RWPE1 (cell line): ENCODE measurements around the gene KAT14.
A peak's percentile ranks its signal among the peaks of the same experiment; 100 is the strongest.
"Not testable (repeated sequence)": the region's sequence is repeated elsewhere in the genome, so short reads cannot be mapped to it uniquely, and the experiment has no call there.

Experiments
- CTCF ChIA-PET: fragments of 350-600 bp; sonication (Branson Sonifier 250); formaldehyde crosslinking; extraction: SDS; loops from one replicate; lab custom pipeline; 2021; lab: Yijun Ruan, JAX
- POLR2A ChIA-PET: fragments of 400-600 bp; formaldehyde crosslinking; extraction: SDS; loops from one replicate; lab custom pipeline; 2020; ENCODE audit warnings: antibody characterized with exemption; ENCODE audit not compliant: low non-redundant PET; lab: Yijun Ruan, JAX
- DNase-seq: peaks from one replicate; pipeline ENCODE4 v3.0.0; 2012; ENCODE audit warnings: low spot score
- H3K27ac ChIP-seq: fragments of 450-650 bp; 2 replicates; pipeline ENCODE4 v1.5.1; 2017
- CTCF ChIP-seq: fragments of 450-650 bp; conservative IDR thresholded peaks from 2 replicates; pipeline ENCODE4 v1.5.1; 2017; ENCODE audit warnings: low read depth, mild to moderate bottlenecking

Gene KAT14

GRCh38 chr20:18213002-18213401 lies 75.3 kb downstream of the KAT14 start:
- POLR2A ChIA-PET = no interaction called here
- TF ChIP-seq CTCF = no peak
- CTCF ChIA-PET = interaction anchor here (0.6 kb wide), 1 partner anchor 18 kb away, joined by 3 read pairs; no protein-coding TSS in a partner anchor
- no peak for DNase-seq
- no peak overlapping the region for H3K27ac ChIP-seq

GRCh38 chr20:18215566-18215965 lies 77.9 kb downstream of the KAT14 start:
- ChIA-PET CTCF (no interaction called here), POLR2A (no interaction called here)
- H3K27ac ChIP-seq = no peak overlapping the region

GRCh38 chr20:18218280-18218679 lies 80.6 kb downstream of the KAT14 start:
- no peak overlapping the region for H3K27ac ChIP-seq
- no peak for DNase-seq
- TF ChIP-seq CTCF = no peak
- ChIA-PET CTCF (interaction anchor here (0.5 kb wide), 1 partner anchor 73 kb away, joined by 3 read pairs; no protein-coding TSS in a partner anchor), POLR2A (no interaction called here)

More at GRCh38 chr20:18215566-18215965, 77.9 kb downstream of the KAT14 start:
- no peak for TF ChIP-seq CTCF
- DNase-seq = no peak

GRCh38 chr20:18223409-18223808 lies 85.7 kb downstream of the KAT14 start:
- no peak overlapping the region for H3K27ac ChIP-seq
- ChIA-PET CTCF (interaction anchor here (0.6 kb wide), 1 partner anchor 38 kb away, joined by 3 read pairs; no protein-coding TSS in a partner anchor), POLR2A (no interaction called here)
- DNase-seq = no peak
- TF ChIP-seq CTCF = no peak

- ChIA-PET CTCF (no interaction called here), POLR2A (no interaction called here)
- H3K27ac ChIP-seq = peak overlapping the region; percentile 91
- DNase-seq = peak; percentile 71
- no peak for TF ChIP-seq CTCF
Observed at GRCh38 chr20:18224968-18225568, 87.4 kb downstream of the KAT14 start.

GRCh38 chr20:18225632-18226031 lies 88.0 kb downstream of the KAT14 start:
- no peak for DNase-seq

GRCh38 chr20:18226741-18227140 lies 89.1 kb downstream of the KAT14 start:
- peak overlapping the region; percentile 60 for H3K27ac ChIP-seq
- POLR2A ChIA-PET, CTCF ChIA-PET, DNase-seq: not testable (repeated sequence)

More at GRCh38 chr20:18225632-18226031, 88.0 kb downstream of the KAT14 start:
- TF ChIP-seq CTCF = no peak
- ChIA-PET CTCF (interaction anchor here (0.6 kb wide), 1 partner anchor 11 kb away, joined by 4 read pairs; no protein-coding TSS in a partner anchor), POLR2A (no interaction called here)
- peak overlapping the region; percentile 91 for H3K27ac ChIP-seq
